UCSD-AML1 (cell line): Measurements from ENCODE around the gene RNF220.

Source experiments
- DNase-seq: peaks from one replicate; lab custom pipeline; 2025; ENCODE audit not compliant: unreplicated experiment; lab: John Stamatoyannopoulos, UW

RNF220 gene

DNA sequence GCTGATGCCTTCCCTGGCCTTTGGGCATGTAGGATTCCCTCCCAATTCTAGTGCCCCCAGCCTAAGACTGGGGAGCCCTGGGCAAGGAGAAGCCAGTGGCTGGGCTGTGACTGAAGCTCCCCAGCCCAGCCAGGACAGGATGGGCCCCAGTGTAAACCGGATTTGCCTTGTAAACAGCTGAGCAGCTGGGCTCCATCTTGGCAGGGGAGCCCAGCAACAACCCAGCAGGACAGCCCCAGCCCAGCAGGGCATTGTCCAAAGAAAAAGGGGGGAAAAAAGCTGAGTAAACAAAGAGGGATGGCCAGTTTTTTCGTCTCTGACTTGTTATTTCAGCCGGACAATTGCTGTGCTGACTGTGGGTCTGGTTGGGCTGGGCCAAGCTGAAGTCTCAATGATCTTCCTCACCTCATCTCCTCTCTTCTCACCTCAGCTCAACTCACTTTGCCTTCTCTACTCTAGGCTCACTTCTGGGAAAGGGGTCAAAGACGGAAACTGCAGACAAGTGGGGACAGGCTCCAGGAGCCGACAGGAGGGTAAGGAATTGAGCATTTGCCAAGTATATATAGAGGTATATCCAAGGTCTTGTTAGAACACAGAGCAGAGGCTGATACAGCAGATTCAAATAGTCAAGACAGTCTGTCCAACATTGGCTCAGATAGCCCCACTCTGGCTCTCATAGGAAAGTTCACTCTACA, 171.5 kb downstream of the RNF220 start:
- DNase-seq, result no peak

GRCh38 chr1:44581205-44581604, 176.2 kb downstream of the RNF220 start:
- DNase-seq, result no peak

- no peak for DNase-seq
Measured at GRCh38 chr1:44584167-44584566, 179.1 kb downstream of the RNF220 start.

GRCh38 chr1:44585315-44585920, 180.4 kb downstream of the RNF220 start:
- DNase-seq, result no peak

DNA sequence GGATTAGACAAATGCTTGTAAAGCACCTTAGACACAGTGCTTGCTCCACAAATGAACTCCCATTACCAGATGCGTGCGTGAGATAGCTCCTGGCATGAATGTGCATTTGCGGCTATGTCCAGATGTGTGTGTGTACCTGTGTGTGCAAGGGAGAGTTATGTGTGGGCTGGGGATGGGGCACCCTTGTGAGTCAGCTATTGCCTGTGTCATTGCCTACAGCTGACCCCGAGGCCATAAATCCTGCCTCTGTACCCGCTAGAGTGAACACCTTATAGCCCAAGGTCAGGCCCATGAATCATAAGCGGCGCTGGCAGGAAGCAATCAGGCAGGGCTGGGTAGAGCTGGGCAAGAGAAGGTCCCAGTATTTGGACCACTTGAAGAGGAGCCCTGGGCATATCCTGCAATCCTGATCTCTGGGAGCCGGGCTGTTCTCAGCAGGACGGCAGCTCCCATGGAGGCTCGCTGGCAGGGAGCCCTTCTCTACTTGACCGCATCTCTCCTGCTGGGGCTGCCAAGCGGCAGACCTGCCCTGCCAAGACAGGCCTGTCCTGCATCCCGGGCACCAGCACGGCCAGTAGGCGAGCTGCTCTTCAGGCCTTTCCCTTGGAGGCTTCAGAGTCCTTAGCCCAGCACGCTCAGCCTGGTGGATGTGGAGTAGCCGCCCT, 182.9 kb downstream of the RNF220 start:
- no peak for DNase-seq

- no peak for DNase-seq
Measured at GRCh38 chr1:44588551-44589210, 183.6 kb downstream of the RNF220 start.

- no peak for DNase-seq
Measured at GRCh38 chr1:44590475-44590874, 185.4 kb downstream of the RNF220 start.

DNA sequence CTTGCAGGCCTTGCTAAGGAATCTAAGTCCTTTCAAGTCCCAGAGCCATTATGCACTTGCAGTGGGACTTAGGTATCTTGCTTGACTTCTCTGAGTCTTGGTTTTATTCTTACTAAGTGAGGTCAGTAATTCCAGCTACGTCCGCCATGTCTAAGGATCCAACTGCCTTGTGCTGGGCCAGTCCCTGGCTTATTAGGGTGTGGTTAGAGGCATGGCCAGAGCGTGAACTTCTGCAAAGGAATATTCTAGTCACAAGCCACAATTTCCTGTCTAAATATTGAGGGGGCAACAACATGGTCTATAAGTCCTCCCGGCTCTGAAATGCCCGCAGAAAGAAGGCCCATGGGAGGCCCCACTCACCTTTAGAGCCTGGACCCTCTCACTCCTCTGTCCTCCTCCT, 186.3 kb downstream of the RNF220 start:
- no peak for DNase-seq

DNA sequence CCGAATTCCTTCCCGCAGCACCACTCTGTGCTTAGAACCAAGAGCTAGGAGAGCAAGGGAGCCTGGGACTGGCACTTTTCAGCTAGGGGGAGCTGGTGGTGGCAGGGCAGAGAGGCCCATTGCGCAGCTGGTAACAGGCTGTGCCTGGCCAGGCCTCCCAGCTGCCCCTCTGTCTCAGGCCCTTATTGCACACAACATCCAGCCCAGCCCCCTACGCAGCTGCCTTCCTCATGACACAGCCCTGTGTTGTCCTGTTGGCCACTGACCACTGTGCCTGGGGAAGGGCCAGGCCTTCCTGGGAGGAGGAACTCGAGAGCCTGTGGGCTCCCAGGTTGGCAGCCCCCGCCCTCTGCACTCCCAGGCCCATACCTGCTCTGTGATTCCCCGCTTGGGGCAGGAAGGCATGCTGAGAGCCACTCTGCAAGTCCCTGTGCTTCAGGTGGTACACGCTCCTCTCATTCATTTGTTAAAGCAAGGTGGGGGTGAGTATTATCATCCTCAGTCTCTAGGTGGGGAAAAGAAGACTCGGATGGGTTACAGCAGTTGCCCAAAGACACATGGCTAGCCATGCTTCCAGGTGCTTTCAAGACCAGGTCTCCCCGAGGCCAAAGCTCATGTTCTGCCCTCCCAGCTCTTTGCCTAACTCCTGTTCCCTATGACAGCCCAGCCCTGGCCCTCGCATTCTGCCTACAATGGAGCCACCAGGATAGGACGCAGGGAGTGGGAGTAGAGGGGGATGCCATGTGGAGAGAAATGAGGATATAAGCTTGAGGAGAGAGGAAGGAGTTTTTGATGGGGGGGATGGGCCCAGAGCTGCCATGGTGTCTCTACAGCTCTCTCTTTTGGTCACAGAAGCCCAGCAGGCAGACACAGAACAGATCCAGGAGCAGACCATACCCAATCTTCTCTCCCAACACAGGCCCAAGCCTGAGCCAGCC, 187.4 kb downstream of the RNF220 start:
- DNase-seq, result no peak

DNA sequence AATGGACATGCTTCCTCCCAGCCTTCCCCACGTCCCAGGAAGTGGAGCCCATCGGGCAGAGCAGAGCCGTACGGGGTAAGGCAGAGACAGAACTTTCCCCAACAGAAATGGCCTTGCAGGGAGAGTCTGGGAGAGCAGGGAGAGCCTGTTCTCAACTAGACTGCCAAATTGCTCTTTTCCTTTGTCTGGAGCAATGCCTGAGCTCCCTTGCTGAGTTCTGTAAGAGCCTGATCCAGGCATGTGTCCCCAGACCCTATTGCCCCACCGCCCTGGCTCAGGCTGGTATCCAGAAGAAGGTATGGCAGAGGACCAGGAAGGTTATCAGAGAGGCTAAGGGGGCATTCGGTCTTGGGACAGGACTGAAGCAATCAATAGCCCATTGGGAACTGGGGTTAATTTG, 189.3 kb downstream of the RNF220 start:
- DNase-seq, result no peak

DNA sequence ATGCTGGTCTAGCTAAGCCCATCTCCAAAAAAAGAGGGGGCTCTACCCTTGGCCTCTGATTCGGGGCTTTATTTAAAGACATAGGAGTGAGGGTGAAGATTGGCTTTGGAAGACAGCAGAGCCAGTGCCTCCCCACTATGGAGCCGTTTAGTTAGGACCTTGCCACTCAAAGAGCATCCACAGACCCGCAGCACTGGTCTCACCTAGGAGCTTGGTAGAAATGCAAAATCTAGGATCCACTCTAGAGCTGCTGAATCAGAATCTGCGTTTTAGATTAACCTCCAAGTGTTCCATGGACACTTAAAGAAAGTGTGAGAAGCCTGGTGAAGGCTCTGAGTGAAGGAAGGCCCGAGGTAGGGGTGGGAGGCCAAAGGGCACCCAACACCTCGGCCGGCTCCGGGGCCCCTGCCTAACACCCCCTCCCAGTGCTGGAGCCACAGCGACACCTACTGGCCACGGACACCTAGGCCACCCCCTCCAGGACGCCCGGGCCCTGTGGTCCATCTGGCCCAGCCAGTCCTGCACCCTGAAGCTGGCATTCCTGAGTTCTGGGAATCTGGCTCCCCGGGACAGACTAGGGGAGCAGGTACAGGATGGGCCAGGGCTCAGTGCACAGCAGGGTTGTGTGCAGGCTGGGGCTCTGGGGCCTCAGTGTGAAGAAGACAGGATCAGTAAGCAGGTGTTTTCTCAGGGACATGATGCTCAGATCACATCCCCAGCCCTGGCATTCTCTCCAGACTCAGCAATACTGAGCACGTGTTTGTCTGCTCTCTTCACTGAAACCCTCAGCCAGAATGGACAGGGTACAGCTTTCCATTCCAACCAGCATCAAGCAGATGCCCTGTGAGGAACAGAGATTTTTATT, 190.0 kb downstream of the RNF220 start:
- DNase-seq, result peak; percentile 78

DNA sequence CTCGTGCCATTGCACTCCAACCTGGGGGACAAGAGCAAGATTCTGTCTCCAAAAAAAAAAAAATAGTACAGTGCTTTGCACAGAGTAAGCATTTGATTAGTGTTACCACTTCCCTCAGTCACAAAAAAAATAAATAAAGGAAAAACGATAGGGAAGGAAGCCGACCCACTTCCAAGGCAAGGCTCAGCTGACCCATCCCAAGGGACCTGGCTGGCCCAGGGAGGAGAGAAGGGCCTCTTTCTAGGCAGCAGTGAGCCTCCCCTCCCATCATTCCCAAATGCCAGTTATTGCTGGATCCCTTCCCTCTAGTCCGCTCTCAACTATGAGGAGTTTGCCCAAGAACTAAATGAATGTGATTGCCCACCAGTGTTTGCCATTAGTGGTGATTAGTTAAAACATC, 191.5 kb downstream of the RNF220 start:
- no peak for DNase-seq

- DNase-seq, result no peak
Measured at GRCh38 chr1:44598167-44598566, 193.1 kb downstream of the RNF220 start.

- DNase-seq, result no peak
Measured at GRCh38 chr1:44602634-44603628, 197.9 kb downstream of the RNF220 start.

- no peak for DNase-seq
Measured at GRCh38 chr1:44603718-44604117, 198.7 kb downstream of the RNF220 start.

DNA sequence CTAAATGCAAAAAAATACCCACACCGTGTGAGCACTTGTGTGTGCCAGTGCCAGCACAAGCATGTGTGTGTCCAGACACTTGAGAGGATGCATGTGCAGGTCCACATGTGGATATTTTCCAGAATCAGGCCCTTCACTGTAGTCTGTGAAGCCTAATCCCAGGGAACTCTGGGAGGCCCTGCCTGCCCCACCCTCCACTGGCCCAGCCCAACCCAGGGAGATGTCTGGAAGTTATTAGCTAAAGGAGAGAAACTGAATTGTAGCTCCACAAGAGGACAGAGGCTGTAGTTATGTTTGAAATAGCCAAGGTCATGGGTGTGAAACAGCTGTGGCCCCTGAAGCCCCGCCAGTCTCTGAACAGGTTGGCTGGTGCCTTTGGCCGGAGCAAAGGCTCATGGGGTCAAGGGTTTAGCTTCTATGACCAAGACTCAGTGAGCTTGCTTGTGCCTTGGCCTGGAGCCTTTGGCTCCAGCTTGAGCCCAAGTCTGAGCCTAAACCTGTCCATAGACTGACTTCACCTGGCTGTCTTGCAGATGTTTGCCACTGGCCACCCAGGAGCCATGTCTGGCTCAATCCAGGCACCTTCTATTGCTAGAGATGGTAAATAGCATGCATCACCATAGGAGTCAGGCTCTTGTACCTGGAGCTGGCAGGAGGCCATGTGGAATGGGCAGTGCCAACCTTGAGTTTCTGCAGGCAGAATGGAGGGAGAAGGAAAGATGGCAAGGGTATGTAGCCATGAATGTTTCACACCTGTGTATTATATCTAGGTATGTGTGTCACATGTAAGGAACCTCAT, 199.3 kb downstream of the RNF220 start:
- DNase-seq, result no peak

DNA sequence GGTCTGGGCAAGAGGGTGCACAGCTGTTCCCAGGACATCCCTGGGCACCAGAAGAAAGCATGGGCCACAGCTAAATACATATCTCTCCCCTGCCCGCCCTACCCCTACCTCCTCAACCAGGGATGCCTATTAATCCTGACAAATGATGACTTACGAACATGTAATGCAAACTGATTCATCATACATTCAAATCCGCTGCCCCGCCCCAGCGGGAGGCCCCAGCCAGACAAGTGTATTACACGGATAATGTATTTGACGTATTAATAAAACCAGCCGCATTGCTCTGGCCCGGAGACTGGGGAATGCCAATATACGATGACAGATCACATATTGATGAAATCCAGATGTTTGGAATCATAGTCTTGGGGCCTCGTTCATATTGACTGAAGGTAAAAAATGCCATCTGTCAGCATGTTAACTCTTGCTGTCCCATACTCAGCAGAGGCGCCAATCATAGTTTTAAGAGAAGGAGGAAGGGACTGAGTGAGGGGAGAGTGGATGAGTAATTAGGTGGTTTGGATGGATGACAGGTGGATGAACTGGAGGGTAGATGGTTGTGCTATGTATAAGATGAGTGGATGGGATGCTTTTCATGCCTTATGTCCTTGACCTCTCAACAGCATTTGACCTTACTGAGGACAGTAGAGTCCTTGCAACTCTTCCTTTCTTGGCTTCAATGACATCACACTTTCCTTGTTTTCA, 201.0 kb downstream of the RNF220 start:
- DNase-seq, result no peak
